GM18951 (cell line): Measurements from ENCODE around the gene PDZD4.

Experiments
- POLR2A ChIP-seq: IDR thresholded peaks from 4 replicates; pipeline ENCODE4 v1.6.1; 2011; ENCODE audit warnings: mild to moderate bottlenecking; ENCODE audit not compliant: insufficient read length, insufficient read depth; ENCODE audit errors: extremely low read depth
- in situ Hi-C: fragments of 300-500 bp; cut with MboI; formaldehyde crosslinking; loops from one replicate; pipeline ENCODE4 v1.12.0; 2022; ENCODE audit warnings: low sequenced_read_pairs, mixed read lengths, inconsistent platforms; ENCODE audit not compliant: unreplicated experiment

PDZD4 gene

GRCh38 chrX:153804621-153805020 lies 25.7 kb downstream of the PDZD4 start:
- in situ Hi-C loops: no loop called here
- TF ChIP-seq POLR2A: no peak

GRCh38 chrX:153804100-153804595 lies 26.2 kb downstream of the PDZD4 start:
- in situ Hi-C loops: no loop called here
- TF ChIP-seq POLR2A: no peak

- in situ Hi-C loops: no loop called here
- no peak for TF ChIP-seq POLR2A
These were observed 26.9 kb downstream of the PDZD4 start for GRCh38 chrX:153803211-153804099.

GRCh38 chrX:153802513-153803045 lies 27.8 kb downstream of the PDZD4 start:
- TF ChIP-seq POLR2A: no peak
- in situ Hi-C loops: no loop called here

- in situ Hi-C loops: no loop called here
- TF ChIP-seq POLR2A: no peak
These were observed 28.7 kb downstream of the PDZD4 start for GRCh38 chrX:153801669-153802068.

GRCh38 chrX:153800746-153801145 lies 29.6 kb downstream of the PDZD4 start:
- in situ Hi-C loops: no loop called here
- no peak for TF ChIP-seq POLR2A

- in situ Hi-C loops: no loop called here
- TF ChIP-seq POLR2A: no peak
These were observed 30.1 kb downstream of the PDZD4 start for GRCh38 chrX:153800177-153800722.

GRCh38 chrX:153799326-153799725 lies 31.0 kb downstream of the PDZD4 start:
- TF ChIP-seq POLR2A: no peak
- in situ Hi-C loops: no loop called here

GRCh38 chrX:153797415-153798015 lies 32.8 kb downstream of the PDZD4 start:
- in situ Hi-C loops: no loop called here
- no peak for TF ChIP-seq POLR2A

- in situ Hi-C loops: no loop called here
- TF ChIP-seq POLR2A: no peak
These were observed 35.2 kb downstream of the PDZD4 start for GRCh38 chrX:153794897-153795816.

- in situ Hi-C loops: no loop called here
- TF ChIP-seq POLR2A: peak; percentile 74
These were observed 36.1 kb downstream of the PDZD4 start, which contains the start of the genes IDH3G and SSR4 for GRCh38 chrX:153794018-153794896. Gene IDH3G (minus strand): TSS chrX:153794375. CDS start chrX:153794326, 49 bp downstream. Gene SSR4 (plus strand): TSS chrX:153794668. CDS start chrX:153794688, 20 bp downstream.
